ENCODE results near the gene SPTBN1.
A peak's percentile ranks its signal among the peaks of the same experiment; 100 is the strongest.

SPTBN1 gene

DNA sequence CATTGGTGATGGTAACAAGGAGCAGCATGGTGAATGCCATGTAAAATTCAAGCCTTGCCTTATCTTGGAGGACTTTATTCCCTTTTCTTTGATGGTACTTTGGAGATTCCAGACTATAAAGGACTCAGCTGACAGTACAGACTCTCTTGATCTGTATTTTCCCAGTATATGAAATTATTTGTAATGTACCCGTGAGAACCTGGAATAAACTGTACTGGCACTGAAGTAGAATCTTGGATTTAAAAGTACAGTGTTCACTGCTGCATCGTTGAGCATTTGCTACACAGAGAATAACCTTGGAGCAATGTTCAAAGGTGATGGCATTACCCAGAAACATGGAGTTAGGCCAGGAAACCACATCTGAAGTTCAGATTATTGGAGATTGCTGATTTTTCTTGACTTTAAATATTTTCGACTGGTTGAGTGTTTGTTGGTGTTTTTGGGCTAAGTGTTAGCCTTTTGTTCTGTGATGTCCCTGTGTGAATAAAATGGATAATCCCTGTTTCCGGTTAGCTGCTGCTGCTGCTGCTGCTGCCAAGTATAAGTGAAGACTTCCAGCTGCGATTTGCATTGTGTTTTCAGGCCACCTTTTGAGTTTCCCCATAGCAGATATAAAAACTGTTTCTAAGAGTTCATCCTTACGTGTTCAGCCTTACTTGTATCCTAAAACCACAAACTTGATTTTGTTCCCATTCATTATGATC is 122.0 kb downstream of the SPTBN1 start:
- no peak for DNase-seq

DNA sequence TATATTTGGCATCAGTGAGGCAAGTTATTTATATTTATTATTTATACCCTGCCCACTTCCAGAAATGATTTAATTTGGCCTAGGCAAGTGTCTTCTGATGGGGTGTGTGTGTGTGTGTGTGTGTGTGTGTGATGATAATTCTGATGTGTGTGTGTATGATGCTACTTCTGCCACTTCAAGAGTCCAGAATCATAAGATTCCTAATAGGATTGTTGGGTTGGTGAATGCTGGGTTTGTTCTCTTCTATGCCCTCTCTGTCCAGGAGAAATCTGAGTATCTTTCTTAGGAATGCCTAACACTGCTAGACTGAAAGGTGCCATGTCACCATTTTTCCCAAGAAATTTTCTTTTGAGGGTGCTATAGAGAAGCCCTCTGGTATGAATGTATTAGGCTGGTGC is 122.5 kb downstream of the SPTBN1 start:
- DNase-seq, result no peak

DNA sequence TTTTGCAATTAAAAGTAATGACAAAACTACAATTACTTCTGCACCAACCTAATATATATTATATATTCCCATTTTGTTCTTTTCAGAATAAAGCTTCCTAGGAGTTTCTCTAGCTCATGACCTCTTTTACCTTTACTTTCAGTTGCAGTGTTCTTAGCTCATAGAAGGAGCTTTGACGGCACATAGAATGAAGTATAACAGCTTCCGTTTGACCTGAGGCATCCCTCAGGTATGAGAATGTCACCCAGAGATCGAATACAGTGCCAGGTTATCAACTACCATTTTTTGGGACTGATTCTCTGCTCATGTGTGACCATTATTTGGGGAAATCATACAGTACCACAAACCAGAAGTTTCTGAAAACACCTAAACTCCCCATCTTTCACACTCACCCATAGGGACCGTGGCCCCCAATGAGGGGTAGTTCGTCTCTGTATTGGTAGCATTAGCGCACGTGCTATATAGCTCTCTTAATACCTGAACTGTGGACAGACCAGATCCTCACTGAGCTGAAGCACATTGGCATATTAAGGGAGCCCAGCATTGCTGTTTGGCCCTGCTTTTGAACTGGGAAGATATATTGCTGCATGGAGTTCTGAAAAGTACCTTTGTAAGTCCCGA is 123.0 kb downstream of the SPTBN1 start:
- no peak for DNase-seq

DNA sequence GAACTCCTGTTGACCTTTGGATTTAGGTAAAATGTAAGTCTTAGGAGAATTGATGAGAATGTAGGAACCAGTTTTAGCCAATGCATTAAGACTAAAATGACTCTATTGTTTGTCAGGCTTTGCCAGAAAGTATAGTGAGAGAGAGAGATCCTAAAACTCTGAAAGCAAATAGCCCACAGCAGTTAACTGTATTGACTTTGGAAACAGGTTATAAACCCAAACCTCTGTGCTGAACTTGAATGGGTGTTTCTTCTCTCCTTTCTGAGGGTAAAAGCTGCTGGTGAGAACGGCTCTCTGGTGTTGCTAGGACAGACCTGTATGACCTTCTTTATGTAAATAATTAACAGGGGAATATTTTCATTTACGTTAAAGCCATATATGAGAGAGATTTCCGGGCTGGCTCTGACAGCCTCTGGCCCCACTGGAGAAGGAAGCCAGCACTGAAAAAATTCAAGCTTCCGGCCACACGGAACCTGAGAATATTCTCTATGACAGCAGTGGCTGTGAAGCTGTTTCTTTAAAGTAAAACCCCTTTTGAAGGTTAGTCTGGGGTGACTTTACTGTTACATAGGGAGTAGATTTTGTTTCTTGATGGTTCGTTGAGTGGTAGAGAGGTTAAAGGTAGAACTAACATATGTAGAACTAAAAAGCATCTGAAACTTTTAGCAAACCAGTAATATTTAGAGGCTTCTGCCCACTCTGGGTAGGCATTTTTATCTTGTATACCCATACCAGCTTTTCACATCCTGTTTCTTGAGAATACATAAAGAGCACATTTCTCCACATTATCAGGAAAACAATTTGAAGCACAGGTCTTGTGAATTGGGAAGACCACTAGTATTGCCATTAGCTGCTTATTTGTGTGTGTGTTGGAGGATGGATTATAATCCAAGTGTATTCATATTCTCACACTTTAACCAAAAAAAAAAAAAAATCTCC is 123.8 kb downstream of the SPTBN1 start:
- DNase-seq, result peak; percentile 57

DNA sequence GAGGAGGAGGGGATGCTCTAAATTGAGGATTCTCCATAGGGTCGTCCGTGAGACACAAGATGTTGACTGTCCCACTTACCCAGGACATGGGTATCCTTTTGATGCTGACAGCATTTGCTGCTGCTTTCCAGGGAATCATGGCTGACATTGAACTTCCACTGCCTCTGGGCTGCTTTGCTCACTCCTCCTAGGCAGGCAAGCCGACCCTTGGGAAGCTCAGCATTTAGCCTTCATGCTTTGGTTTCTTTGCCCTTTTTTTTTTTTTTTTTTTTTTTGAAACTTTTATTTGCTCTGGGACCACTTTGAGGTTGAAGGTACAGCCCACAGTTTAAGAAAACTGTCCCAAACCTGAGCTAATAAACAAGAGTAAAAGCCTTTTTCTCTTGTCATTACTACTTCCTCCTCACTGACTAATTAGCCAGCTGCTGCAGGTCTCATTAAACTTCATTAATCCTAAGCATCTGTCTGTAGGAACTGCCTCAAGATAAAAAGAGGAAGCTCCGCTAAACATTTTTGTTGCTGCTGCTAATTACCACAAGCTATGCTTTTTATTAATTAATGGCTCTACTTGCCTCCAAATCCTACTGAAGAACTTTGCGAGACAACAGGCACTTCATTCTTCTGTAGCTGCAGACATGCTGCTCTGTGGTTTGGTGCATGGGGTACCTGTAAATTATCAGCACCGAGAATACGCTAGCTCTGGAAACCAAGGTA is 125.4 kb downstream of the SPTBN1 start:
- no peak for DNase-seq

DNA sequence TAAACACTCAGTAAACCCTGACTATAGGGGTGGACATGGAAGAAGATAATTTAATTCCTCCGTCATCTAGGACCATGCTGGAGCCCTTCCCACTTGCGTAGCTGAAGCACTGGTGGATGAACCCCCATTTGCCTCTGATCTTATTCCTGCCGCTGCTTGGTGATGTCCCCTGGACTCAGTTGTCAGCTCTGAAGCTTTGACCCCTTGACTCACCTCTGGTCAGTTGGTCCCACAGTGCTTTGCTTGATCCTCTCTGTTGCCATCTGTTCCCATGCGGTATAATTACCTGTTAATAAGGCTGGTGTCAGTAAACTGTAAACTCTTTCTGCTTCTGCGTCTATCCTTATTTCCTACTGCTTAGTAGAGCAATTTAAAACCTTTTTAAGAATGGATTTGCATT is 126.9 kb downstream of the SPTBN1 start:
- DNase-seq, result no peak

DNA sequence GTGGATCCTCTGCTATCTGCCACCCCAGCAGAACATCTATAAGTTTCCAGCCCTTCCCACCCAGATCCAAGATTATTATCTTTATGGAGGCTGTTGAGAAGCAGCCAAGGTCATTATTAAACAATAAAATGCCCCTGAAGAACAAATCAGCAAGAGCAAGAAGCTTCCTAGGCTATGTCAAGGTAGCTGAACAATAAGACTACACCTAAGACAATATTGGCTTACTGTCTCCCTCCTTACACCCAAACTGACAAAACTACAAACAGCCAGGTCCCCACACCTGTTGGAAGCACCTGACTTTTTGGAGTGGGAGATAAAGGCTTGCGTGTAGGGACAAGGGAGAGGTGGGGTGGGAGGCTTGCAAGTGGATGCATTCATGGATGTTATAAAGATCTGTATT is 128.5 kb downstream of the SPTBN1 start:
- no peak for DNase-seq

DNA sequence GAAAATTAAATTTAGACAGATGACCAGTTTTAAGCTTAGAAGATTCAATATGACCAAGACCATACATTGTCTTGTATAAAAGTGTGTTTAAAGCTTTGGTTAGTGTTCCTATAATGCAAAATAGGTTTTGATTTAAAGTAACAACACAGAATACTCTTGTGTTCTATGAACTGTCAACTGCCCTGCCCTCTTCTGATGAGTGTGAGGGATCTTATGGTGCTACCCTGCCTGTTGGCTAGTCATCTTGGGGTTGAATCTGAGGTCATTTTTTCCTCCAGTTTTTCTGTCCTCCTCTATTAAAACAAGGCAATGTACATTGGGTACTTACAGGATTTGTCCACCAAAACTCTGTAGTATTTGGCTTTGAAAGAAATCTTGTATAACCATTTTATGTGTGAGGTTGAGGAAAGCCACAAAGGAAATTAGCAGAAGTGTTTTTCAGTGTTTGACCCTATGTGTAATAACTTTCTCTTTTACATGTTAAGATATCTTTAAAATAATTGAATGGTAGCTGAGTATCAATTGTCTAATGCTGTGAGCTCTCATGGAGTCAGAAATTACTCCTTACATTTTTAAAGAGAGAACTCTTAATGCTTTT is 129.1 kb downstream of the SPTBN1 start:
- no peak for DNase-seq

DNA sequence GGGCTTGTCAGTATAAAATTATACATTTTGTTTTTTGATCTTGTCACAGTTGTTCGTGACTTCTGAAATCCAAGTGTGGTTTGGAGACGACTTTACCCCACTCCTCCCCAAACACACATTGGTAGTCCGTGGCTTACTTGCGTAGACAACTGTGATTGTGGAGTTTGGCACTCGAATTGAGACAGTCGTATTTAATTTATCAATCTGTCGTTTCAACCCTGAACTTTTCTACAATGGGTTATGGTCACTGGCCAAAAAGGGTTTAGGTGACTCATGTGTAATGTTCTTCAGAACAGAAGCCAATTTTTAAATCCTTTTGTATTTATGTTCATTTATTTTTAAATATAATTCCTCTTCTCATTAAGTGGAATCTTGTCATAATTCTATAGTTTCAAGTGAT is 129.9 kb downstream of the SPTBN1 start:
- DNase-seq, result no peak

DNA sequence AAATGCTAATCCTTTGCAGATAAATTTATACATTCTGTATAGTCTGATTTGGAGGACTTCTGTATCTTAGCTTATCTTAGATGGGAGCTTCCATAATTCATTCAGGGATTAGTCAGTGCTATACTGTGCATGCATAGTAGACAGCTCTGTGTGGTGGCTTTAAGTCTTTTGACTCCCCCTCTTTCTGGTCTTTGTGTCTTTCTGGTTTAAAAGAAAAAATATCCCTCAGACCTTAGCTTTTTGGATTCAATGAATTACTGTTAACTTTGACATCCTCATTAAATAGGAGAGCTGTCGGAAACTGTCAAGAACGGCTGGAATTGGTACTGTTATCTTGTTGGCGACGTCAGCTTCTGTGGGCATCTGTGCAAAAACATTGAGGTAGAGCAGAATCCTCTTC is 130.4 kb downstream of the SPTBN1 start:
- DNase-seq, result no peak

DNA sequence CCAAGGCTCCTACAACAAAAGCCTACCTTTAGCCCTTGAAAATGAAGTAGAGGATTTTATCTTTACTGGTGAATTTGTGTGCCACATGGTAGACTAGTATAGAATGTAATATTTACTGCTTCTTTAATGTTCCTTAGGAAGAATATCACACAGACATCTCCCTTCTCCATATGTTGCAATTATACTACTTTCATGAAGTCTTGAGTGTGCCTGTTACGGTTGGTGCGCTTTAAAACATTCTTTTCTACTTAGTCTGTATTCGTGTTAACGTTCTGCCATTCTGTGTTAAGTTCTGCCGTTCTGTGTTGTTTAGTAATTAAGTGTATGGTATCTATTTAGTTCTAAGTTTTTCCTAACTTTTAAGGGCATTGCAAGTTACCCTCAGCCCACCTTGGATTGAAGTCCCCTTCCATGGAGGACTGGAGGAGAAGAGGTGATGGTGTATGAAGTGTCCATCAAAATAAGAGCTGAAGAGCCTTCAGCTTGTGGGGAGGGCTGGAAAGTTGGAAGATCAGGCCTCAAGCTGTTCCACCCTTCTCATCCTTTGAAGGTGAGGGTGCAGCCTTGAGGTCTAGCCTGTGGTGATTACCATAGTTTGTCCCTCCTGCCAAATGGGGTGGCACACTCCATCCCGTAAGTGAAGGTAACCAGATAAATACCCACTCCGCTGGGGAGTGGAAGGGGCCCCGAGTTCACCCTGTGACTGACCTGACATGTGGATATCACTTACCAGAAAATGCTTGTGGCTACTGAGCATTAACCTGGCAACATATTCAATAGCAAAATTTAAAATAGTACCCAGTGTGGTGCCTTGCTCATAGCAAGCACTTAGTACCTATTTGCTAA is 131.3 kb downstream of the SPTBN1 start:
- DNase-seq, result no peak

DNA sequence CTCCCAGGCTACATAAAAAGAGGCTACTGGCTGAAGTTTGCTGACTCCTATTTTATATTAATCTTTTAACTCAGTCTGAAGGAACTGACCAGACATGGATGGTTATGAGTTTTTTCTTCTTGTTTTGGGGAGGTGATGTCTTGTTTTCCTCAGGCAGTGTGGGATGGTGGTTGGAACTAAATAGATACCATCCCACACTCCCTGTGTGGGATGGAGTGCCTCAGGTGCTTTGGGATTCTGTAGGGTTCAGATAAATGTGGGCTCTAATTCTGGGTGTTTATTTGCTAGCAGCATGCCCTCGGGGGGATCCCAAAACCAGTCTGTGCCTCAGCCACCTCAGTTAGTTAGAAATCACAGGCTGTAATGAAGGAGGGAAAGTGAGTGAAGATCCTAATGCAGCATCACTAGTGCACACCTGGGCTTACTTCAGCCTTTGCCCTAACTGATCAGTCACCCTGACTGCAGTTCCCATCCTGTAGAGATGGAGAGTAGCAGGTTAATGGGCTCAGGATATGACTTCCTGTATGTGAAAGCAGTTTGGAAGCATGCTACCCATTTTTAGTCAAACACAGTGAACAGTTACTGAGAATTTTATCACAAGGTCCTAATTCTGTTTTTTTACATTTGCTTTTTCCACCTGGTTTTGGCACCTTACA is 132.2 kb downstream of the SPTBN1 start:
- DNase-seq, result no peak

DNA sequence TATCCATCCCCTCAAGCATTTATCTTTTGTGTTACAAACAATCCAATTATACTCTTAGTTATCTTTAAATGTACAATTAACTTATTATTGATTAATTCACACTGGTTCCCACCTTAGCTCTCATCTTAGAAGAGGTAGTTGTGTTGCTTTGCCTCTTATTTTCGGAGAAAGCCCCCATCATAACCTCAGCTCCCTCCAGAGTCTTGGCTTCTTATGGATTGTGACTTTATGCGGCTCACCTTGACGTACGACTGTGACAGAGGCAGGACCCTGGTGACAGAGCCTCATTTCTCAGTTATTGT is 132.9 kb downstream of the SPTBN1 start:
- DNase-seq, result no peak

DNA sequence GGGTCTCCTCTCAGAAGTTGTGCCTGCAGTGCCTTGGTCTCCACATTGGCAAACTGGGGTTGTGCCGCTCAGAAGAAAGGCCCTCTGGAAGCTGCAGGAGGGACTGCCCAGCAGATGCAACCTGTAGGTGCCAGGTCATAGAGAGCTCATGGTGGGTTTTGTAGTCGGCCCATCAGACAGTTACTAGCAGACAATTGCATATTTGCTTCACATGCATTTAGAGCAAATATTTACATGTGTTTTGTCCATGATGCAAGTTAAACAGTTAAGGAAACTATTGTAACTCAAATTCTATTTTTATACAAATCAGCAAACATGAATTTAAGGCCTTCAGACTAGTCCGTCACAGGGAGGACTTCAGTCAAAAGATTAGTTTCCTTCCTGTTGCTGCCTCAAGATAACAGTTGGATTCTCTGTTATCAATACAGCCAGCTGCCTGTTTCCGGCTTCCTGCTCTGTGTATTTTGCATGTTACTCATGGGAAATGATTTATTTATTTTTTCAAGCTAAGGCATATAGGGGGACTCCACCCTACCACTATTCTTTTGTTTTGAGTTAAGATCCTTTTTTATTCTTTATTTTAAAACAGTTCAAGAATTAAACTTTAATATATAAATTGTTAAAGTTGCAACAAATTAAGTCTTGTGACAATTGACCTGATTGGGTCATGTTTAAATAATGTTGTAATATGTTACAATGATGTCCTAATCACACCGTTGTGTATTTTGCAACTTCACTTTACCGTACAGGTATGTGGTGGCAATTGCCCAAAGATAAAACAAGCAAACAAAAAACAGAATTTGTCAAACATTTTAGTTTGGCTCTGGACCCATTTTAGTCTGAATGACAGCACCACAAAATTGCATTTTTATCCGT is 133.5 kb downstream of the SPTBN1 start:
- DNase-seq, result peak; percentile 35

DNA sequence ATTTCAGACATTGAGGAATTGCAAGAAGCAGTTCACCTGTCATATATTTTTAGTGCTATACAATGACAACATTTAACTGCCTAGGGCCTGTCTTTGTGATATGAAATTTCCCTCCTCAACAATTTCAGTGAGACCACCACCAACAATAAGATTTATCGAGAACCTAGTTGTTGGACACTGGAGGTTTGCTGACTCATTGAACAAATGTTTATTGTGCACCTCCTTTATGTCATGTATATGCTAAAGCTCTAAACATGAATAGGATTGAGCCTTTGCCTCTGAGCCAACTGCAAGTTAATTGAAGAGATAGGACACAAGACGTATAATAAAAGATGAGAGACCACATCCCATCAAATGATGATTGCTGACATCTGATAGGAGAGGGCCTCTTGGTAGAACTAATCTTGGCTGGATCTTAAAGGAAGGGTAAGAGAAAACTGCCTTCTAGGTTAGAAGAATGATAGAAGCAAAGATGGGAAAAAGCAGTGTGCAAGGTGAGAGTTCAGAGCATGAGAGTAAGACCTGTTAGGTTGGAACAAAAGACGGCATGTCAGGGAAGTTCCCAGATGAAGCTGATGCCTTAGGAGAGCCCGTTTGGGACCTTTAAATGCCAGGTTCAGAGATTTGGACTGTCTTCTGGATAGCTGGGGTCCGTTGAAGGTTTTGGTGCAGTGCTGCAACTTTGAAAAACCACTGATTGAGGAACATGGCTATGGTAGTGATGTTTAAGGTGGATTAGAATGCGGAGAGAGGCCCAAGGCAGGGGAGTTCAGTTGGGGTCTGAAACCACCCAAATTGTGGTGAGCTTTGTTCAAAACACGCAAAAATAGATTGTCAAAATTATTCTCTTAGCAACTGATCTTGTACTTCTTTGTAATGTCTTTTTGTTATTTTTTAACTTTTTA is 134.3 kb downstream of the SPTBN1 start:
- no peak for DNase-seq

DNA sequence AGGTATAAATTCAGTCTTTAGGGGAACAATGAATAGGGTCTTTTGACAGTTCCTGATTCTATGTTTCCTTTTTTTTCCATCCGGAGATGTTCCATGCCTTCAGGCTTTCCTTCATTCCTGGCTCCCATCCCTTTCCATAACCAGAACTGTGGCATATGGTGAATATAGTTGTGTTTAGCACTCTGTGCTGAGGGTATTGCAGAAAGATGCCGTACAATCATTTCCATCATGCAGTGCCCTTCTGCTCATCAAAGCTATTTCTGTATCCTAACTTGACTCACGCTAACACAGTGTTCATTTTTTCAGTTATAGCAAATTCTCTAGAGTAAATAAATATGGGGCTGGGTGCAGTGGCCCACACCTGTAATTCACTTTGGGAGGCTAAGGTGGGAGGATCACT is 135.4 kb downstream of the SPTBN1 start:
- DNase-seq, result no peak

DNA sequence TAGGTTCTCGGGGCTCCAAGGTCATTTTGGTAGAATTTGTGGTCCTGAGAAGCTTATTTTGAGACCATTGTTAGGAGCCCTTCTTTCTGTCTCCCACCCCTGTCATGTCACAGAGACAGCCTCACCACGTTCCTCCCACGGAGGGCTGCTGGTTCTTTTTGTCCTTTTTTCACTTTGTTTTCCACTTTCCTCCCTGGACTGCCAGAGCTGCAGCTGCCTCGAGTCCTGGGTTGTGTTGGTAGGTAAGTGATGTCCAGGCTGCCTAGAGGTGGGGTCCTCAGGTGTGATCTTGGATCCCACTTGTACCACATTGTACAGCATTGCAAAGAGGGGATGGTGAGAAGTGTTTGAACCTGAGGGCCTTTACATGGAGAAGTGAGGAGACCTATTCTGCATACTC is 137.1 kb downstream of the SPTBN1 start:
- no peak for DNase-seq

DNA sequence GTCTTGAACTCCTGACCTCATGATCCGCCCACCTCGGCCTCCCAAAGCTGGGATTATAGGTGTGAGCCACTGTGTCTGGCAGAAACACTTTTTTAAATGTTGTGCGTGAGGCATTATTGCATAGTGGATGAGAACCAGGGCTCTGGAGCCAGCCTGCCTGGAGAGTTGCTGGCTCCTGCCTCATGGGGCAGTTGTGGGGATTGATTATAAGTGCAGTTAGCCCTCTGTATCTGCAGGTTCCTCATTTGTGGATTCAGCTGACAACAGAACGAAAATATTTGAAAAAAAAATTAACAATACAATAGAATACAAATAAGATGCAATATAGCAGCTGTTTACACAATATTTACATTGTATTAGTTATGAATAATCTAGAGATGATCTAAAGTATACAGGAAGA is 137.9 kb downstream of the SPTBN1 start:
- DNase-seq, result no peak

DNA sequence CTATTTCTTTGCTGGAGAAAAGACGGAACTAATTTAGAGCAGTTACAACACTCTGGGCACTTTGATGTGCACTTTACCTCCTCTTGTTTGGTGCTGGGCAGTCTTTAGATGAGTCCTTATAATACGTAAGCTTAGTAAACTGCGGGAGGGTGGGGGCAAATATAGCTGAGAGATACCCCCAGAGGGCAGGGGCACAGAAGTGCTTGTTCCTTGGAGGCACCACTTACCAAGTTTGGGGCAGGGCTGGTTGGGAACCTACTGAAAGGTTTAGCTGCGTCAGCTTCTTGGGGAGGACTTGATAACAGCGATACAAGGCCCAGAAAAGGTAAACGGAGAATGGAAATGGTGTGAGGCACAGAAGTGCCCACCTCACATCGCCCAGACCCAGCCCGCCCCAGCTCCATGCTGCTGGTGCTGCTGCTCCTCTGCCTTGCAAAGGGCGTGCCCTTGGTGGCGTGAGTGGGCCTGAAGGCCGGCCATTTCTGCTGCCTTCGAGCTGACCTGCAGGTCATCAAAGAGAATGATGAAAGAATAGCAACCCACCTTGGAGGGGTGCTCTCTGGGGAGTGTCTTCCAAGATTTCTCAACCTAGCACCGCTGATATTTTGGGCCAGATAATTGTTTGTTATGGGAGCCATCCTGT is 139.2 kb downstream of the SPTBN1 start:
- no peak for DNase-seq
